ENCODE data around the gene RHOJ. TPM values are rescaled to one million over a fixed set of nuclear protein-coding genes. Genes with fewer than 3 reads are reported as not detected.

RHOJ gene
- total and polyA plus RNA-seq, 2 of the 13 experiments (the other 11 are each of a cell fraction or from before 2014, with no cell fraction given) = 0.22 to 1.3 TPM

DNA sequence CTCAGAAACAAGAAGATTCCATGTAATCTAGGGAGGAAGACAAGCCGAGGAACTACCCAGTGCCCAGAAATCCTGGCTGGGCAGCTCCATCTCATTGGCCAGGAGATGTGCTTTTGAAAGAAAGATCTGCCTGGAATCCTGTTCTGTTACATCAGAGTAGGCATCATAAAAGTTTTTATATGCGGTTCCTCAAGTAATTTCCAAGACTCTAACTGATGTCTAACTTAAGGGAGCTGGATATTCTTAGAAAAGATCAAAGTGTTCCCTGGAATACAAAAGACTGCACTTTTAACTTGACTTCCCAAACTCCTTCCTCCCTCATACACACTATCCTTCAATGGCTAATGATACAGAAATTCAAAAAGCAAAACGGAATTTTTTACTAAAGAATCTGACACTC is 16.3 kb downstream of the RHOJ start:
- Histone ChIP-seq H3K79me2 (ENCODE audit: insufficient read depth, low read length) (no peaks in the 10 kb centered on the region), H3K4me2 (ENCODE audit: low read depth, low read length) (no peak overlapping the region), H3K27ac (ENCODE audit: extremely low read length, insufficient read depth, low read length) (no peak overlapping the region), H3K36me3 (replicated peaks in 1 of 2; ENCODE audit: control insufficient read depth in 1 of 2, insufficient read depth in 2 of 2, low read length in 2 of 2) (no peaks in the 10 kb centered on the region), H3K9me3 (ENCODE audit: low read length) (no peaks in the 10 kb centered on the region), H3K9ac (ENCODE audit: insufficient read depth, low read depth, low read length) (no peak overlapping the region), H3K4me1 (ENCODE audit: insufficient read depth, low read length) (no peaks in the 10 kb centered on the region), H3K27me3 (ENCODE audit: control insufficient read depth in 1 of 2, insufficient read depth in 2 of 2, low read length in 2 of 2) (no peaks in the 10 kb centered on the region), H3K4me3 (replicated peaks in 1 of 3; ENCODE audit: insufficient read depth in 1 of 3, low read depth in 2 of 3, low read length in 3 of 3) (no peak overlapping the region), H4K20me1 (ENCODE audit: insufficient read depth, low read length) (no peaks in the 10 kb centered on the region), H2AFZ (ENCODE audit: low read length) (no peak overlapping the region)
- TF ChIP-seq, protein P1, sequence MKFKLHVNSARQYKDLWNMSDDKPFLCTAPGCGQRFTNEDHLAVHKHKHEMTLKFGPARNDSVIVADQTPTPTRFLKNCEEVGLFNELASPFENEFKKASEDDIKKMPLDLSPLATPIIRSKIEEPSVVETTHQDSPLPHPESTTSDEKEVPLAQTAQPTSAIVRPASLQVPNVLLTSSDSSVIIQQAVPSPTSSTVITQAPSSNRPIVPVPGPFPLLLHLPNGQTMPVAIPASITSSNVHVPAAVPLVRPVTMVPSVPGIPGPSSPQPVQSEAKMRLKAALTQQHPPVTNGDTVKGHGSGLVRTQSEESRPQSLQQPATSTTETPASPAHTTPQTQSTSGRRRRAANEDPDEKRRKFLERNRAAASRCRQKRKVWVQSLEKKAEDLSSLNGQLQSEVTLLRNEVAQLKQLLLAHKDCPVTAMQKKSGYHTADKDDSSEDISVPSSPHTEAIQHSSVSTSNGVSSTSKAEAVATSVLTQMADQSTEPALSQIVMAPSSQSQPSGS (CRISPR knock-in tag; IDR thresholded peaks at IDR 0.05) = no peak
- TF ChIP-seq ZNF766 (CRISPR knock-in tag; IDR thresholded peaks at IDR 0.05; ENCODE audit: borderline replicate concordance) (no peak), NFE2 (CRISPR knock-in tag; IDR thresholded peaks at IDR 0.05) (no peak), CREB1 (IDR thresholded peaks at IDR 0.05) (no peak), CREB1 (CRISPR knock-in tag; IDR thresholded peaks at IDR 0.05) (no peak), NFKB2 (CRISPR knock-in tag; IDR thresholded peaks at IDR 0.05; ENCODE audit: borderline replicate concordance) (no peak), THAP11 (CRISPR knock-in tag; IDR thresholded peaks at IDR 0.05) (no peak), ELF1 (CRISPR knock-in tag; IDR thresholded peaks at IDR 0.05) (no peak), NKX3-1 (CRISPR knock-in tag; IDR thresholded peaks at IDR 0.05) (no peak), RNF2 (conservative IDR thresholded peaks at IDR 0.05; ENCODE audit: low read depth) (no peak), ZNF431 (CRISPR knock-in tag; IDR thresholded peaks at IDR 0.05; ENCODE audit: borderline replicate concordance, low read depth) (no peak), TBX3 (IDR thresholded peaks at IDR 0.05; ENCODE audit: borderline replicate concordance) (no peak), MYC (CRISPR knock-in tag; IDR thresholded peaks at IDR 0.05; ENCODE audit: borderline replicate concordance) (no peak)
- TF ChIP-seq, protein P2, sequence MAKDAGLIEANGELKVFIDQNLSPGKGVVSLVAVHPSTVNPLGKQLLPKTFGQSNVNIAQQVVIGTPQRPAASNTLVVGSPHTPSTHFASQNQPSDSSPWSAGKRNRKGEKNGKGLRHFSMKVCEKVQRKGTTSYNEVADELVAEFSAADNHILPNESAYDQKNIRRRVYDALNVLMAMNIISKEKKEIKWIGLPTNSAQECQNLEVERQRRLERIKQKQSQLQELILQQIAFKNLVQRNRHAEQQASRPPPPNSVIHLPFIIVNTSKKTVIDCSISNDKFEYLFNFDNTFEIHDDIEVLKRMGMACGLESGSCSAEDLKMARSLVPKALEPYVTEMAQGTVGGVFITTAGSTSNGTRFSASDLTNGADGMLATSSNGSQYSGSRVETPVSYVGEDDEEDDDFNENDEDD (CRISPR knock-in tag; IDR thresholded peaks at IDR 0.05; ENCODE audit: borderline replicate concordance) = no peak
- TF ChIP-seq, protein P3, sequence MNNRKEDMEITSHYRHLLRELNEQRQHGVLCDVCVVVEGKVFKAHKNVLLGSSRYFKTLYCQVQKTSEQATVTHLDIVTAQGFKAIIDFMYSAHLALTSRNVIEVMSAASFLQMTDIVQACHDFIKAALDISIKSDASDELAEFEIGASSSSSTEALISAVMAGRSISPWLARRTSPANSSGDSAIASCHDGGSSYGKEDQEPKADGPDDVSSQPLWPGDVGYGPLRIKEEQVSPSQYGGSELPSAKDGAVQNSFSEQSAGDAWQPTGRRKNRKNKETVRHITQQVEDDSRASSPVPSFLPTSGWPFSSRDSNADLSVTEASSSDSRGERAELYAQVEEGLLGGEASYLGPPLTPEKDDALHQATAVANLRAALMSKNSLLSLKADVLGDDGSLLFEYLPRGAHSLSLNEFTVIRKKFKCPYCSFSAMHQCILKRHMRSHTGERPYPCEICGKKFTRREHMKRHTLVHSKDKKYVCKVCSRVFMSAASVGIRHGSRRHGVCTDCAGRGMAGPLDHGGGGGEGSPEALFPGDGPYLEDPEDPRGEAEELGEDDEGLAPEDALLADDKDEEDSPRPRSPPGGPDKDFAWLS (CRISPR knock-in tag; IDR thresholded peaks at IDR 0.05; ENCODE audit: borderline replicate concordance) = no peak
- TF ChIP-seq, protein P4, sequence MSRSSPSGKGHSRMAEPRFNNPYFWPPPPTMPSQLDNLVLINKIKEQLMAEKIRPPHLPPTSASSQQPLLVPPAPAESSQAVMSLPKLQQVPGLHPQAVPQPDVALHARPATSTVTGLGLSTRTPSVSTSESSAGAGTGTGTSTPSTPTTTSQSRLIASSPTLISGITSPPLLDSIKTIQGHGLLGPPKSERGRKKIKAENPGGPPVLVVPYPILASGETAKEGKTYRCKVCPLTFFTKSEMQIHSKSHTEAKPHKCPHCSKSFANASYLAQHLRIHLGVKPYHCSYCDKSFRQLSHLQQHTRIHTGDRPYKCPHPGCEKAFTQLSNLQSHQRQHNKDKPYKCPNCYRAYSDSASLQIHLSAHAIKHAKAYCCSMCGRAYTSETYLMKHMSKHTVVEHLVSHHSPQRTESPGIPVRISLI (CRISPR knock-in tag; IDR thresholded peaks at IDR 0.05; ENCODE audit: borderline replicate concordance) = no peak
- TF ChIP-seq, protein P5, sequence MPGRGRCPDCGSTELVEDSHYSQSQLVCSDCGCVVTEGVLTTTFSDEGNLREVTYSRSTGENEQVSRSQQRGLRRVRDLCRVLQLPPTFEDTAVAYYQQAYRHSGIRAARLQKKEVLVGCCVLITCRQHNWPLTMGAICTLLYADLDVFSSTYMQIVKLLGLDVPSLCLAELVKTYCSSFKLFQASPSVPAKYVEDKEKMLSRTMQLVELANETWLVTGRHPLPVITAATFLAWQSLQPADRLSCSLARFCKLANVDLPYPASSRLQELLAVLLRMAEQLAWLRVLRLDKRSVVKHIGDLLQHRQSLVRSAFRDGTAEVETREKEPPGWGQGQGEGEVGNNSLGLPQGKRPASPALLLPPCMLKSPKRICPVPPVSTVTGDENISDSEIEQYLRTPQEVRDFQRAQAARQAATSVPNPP (CRISPR knock-in tag; IDR thresholded peaks at IDR 0.05) = no peak
- TF ChIP-seq, protein P6, sequence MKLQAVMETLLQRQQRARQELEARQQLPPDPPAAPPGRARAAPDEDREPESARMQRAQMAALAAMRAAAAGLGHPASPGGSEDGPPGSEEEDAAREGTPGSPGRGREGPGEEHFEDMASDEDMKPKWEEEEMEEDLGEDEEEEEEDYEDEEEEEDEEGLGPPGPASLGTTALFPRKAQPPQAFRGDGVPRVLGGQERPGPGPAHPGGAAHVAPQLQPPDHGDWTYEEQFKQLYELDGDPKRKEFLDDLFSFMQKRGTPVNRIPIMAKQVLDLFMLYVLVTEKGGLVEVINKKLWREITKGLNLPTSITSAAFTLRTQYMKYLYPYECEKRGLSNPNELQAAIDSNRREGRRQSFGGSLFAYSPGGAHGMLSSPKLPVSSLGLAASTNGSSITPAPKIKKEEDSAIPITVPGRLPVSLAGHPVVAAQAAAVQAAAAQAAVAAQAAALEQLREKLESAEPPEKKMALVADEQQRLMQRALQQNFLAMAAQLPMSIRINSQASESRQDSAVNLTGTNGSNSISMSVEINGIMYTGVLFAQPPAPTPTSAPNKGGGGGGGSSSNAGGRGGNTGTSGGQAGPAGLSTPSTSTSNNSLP (IDR thresholded peaks at IDR 0.05; ENCODE audit: low read depth, low read length) = no peak
- FAIRE-seq = no peak
- BruUV-seq (replicated peaks) = no TSS peak
- POLR2A ChIA-PET = no interaction called here
- no peak for ATAC-seq
- WGBS (ENCODE audit: low lambda C conversion rate) = 1% methylated on average over 3 of the region's 3 CpGs
- CTCF ChIA-PET (ENCODE audit: low intra/inter-chr PET ratio, low total read pairs) = no interaction called here
- in situ Hi-C loops (cut with HindIII; ENCODE audit: extremely low pct_ligation_motif_present, low pct_unique_long_range_greater_than_20kb) = no loop called here
- no peak for DNase-seq (ENCODE audit: low spot score)
- intact Hi-C loops (cut with micrococcal nuclease; ENCODE audit: unreplicated experiment) = no loop called here
